NCI-H2029 (cell line): Measurements from ENCODE around the gene MAP3K8.
"Not testable (repeated sequence)": the region's sequence is repeated elsewhere in the genome, so short reads cannot be mapped to it uniquely, and the experiment has no call there.

ENCODE experiments used
- DNase-seq: peaks from one replicate; lab custom pipeline; 2025; lab: John Stamatoyannopoulos, UW

The MAP3K8 gene

GRCh38 chr10:30447125-30447799 lies 13.3 kb downstream of the MAP3K8 start:
- no peak for DNase-seq

DNA sequence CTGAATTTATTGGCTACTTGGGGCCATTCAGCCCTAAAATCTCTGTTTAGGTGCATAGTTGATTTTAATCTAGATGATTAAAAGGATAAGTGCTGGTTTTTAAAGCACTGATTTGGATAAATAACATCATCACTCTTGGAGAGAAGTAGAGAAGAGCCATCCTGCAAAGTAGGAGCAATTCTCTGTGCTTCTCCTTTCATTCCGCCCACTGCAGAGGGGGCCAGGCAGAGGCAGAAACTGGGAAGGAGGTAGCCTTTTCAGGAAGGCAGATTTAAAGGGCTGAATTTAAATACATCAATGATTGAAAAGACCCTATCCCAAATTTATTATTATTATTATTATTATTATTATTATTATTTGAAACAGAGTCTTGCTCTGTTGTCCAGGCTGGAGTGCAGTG lies 14.1 kb downstream of the MAP3K8 start:
- no peak for DNase-seq

DNA sequence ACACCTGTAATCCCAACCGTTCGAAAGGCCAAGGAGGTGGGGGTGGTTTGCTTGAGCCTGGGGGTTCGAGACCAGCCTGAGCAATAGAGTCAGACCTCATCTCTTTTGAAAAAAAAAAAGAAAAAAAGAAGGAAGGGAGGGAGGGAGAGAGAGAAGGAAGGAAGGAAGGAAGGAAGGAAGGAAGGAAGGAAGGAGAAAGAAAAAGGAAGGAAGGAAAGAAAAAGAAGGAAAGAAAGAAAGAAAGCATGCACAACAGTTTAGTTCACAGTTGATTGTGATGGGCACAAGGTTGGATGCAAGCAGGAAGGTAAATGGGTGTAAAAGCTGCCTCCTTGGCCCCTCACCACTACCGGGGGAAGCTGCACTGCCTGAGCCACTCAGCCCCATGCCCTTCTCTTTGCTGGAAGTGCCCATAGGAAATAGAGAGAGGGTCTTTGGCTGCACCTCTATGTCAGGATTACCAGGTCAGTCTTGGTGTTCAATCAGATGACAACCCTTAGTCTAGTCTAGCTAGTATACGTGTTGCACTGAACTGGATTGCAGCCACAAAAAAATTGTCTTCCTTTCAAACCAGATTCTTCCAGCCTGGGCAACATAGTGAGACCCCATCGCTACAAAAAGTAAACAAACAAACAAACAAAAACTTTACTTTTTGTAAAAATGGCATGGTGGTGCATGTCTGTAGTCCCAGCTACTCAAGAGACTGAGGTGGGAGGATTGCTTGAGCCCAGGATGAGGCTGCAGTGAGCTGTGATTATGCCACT lies 20.0 kb downstream of the MAP3K8 start:
- no peak for DNase-seq

DNA sequence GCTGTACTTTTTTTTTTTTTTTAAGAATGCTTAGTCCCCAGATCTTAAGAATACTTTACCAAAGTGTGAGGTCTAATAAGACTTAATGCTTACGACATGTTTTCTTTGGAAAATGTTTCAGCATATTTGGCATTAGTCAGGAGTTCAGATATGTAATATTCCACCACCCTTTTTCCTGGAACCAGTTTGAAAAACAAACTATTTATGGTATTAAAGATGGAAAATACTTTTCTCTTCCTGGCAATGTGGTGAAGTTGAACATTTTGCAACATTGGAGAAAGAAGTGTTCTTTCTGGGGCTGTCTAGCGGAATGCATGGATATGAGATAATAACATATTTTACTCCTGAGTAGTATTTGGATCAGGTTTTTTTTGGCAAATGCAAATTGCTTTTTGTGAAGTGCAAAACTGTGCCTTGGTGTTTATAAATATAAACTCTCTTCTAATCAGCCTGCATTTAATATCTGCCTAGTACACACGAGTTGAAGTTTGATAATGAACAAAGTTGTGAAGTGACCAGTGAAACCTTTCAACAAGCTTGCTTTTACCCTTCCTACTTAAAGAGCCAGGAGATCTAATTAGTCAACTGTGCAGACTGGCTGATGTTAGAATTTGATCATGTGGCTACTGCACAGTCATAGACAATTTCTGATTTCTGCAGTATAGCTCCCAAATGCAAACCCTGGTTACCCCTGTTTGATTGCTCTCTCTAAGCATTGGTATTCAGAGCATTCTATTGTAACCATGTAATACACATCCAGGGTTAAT lies 20.9 kb downstream of the MAP3K8 start:
- no peak for DNase-seq

DNA sequence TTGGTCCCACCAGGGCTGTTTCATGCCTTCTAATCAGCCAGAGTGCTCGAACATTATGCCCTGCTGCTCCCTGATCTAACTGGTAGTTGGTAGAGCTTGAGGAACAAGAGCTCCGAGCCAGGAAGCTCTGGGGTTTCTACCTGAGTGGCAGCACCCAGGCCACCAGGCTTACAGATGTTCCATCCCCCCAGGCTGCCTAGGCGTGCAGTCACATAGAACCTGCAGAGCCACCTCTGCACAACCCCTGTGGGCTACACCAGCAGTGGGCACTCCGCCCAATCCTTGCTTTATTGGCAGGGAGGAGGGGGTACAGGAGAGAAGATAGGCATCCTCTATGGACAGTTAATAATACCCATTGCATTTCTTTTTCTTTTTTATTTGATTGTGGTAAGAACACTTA lies 21.8 kb downstream of the MAP3K8 start:
- DNase-seq, result no peak

DNA sequence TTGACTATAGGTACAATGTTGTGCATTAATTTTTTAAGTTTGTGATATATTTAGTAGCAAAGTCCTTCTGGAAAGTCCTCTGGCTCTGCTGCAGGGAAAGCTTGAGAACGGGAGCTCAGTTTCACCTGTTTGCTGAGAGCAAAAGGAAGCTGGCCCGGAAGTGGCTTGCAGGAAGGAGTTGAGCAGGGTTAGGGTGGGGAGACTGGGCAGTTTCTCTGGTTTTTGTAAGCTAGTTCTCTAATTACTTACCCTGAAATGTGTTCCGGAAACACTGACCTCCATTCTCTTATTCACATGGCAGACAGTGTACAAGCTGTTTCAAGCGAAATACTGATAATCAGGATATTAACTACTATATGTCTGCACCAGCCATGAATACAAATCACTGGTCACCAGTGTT lies 22.3 kb downstream of the MAP3K8 start:
- no peak for DNase-seq

DNA sequence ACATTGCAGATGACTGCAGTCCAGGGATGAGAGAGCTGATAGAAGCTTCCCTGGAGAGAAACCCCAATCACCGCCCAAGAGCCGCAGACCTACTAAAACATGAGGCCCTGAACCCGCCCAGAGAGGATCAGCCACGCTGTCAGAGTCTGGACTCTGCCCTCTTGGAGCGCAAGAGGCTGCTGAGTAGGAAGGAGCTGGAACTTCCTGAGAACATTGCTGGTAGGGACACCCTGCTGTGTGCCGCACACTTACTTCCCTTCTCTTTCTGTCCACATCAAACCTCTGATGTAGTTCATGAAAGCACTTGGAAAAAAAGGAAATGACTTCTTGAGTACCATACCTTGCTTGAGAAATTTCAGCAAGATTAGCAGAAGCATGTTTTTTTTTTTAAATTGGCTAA lies 25.3 kb downstream of the MAP3K8 start:
- no peak for DNase-seq

GRCh38 chr10:30460121-30460520 lies 26.1 kb downstream of the MAP3K8 start:
- DNase-seq, result no peak

DNA sequence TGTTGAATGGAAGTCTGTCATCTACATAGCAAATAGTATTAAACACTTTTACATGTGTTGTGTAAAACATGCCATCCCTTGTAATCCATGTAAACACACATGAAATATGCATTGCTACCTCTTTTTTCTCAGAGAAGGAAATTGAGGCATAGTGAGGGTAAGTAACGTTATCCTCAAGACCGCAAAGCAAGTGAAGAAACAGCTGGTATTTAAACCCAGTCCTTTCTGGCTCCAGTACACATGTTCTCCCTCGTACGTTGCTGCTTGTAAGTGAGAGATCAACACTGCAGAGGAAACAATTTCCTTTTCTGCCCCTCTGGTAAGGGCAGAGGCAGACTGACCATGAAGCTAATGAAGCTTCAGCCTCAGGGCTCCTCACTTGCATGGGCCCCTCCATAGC lies 28.5 kb downstream of the MAP3K8 start:
- no peak for DNase-seq

- DNase-seq, result no peak
Measured at GRCh38 chr10:30463944-30464451, 30.0 kb downstream of the MAP3K8 start.

DNA sequence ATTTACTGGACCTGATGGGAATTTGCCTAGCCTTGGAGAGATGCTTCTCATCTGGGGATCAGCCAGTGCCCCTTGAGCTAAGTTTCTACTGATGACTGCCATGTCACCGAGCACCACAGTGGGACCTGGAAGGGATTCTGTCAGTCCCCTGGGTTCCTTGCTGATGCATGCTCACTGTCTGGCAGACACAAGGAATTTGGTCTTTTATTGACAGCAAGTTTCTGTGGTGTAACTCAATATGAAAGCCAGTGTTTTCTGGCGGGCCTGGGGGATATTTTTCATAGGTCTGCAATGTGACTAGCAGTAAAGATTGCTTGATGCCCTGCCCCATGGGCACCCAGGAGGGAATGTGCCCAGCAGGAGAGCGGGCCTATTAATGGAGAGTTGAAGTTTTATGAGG lies 30.7 kb downstream of the MAP3K8 start:
- no peak for DNase-seq

GRCh38 chr10:30466445-30466844 lies 32.5 kb downstream of the MAP3K8 start:
- no peak for DNase-seq

GRCh38 chr10:30467651-30468338 lies 33.8 kb downstream of the MAP3K8 start:
- DNase-seq, result no peak

GRCh38 chr10:30472414-30473155 lies 38.6 kb downstream of the MAP3K8 start:
- no peak for DNase-seq

DNA sequence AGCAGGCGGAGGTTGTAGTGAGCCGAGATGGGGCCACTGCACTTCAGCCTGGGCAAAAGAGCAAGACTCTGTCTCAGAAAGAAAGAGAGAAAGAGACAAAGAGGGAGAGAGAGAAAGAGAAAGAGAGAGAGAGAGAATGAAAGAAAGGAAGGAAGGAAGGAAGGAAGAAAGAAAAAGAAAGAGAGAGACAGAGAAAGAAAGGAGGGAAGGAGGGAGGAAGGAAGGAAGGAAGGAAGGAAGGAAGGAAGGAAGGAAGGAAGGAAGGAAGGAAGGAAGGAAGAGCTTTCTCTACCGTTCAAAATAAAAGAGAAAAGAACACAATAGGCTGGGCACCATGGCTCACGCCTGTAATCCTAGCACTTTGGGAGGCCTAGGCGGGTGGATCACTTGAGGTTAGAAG lies 41.5 kb downstream of the MAP3K8 start:
- DNase-seq, result not testable (repeated sequence)

GRCh38 chr10:30476511-30477155 lies 42.6 kb downstream of the MAP3K8 start:
- DNase-seq, result no peak

GRCh38 chr10:30479513-30479912 lies 45.5 kb downstream of the MAP3K8 start:
- DNase-seq, result not testable (repeated sequence)

GRCh38 chr10:30481603-30482002 lies 47.6 kb downstream of the MAP3K8 start:
- no peak for DNase-seq

GRCh38 chr10:30488316-30488715 lies 54.3 kb downstream of the MAP3K8 start:
- DNase-seq, result no peak

DNA sequence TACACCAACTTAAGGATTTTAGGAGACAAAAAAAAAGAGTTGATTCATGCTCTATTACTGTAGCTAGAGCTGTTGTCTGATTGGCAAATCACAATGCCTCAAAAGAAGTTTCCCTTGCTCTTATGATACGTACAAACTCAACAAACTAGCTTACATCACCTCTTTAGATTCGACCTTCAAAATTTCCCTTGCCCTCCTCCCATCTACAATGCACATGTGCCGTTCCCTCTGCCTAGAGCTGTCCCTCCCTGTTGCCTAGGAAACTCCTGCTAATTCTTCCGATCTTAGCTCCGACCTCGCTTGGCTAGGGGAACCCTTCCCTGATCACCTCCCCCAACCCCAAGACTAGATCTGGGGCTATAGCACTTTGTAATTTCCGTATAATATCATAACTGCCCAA lies 55.4 kb downstream of the MAP3K8 start:
- no peak for DNase-seq
